NB4 (cell line): ENCODE data around the gene SDCBP2.

Experiments
- DNase-seq: peaks from one replicate; pipeline ENCODE4 v3.0.0; 2010; ENCODE audit warnings: low read depth
- H3K4me3 ChIP-seq: one replicate; pipeline ENCODE4 v1.5.1; 2011; ENCODE audit warnings: mild to moderate bottlenecking, low read depth, low read length, moderate library complexity
- MYC ChIP-seq: IDR thresholded peaks from 2 replicates; pipeline ENCODE4 v1.6.1; 2011; ENCODE audit warnings: low read depth, low read length
- POLR2A ChIP-seq: IDR thresholded peaks from 2 replicates; pipeline ENCODE4 v1.6.1; 2011; ENCODE audit warnings: mild to moderate bottlenecking; ENCODE audit not compliant: insufficient read length; ENCODE audit errors: extremely low read depth
- TF ChIP-seq, protein P1 (sequence below): IDR thresholded peaks from 2 replicates; pipeline ENCODE4 v1.6.1; 2011; ENCODE audit warnings: low read depth, low read length
- TF ChIP-seq, protein P2 (sequence below): IDR thresholded peaks from one replicate; pipeline ENCODE4 v1.5.1; 2012; ENCODE audit warnings: low read depth, low read length

SDCBP2 gene

DNA sequence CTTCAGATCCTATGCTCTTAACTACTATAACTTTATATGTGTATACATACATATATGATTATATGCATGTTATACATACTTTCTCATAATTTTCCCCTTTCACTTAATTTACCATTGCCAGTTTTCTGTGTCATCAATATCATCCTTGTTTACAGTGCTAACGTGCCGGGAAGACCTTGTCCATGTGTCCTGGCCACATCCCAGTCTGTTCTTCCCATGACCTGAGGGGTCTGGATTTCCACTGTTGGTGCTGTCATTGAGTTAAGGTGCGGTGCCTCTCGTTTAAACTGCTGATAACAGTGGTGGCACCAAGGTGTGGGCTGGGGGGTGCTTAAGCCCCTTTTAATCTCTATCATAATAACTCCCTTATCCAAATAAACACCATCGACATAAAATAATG lies 8.5 kb upstream of the SDCBP2 start:
- no peak for DNase-seq
- TF ChIP-seq, protein P1, sequence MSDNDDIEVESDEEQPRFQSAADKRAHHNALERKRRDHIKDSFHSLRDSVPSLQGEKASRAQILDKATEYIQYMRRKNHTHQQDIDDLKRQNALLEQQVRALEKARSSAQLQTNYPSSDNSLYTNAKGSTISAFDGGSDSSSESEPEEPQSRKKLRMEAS, result no peak
- no peak for TF ChIP-seq POLR2A
- TF ChIP-seq MYC, result no peak
- no peak overlapping the region for H3K4me3 ChIP-seq

DNA sequence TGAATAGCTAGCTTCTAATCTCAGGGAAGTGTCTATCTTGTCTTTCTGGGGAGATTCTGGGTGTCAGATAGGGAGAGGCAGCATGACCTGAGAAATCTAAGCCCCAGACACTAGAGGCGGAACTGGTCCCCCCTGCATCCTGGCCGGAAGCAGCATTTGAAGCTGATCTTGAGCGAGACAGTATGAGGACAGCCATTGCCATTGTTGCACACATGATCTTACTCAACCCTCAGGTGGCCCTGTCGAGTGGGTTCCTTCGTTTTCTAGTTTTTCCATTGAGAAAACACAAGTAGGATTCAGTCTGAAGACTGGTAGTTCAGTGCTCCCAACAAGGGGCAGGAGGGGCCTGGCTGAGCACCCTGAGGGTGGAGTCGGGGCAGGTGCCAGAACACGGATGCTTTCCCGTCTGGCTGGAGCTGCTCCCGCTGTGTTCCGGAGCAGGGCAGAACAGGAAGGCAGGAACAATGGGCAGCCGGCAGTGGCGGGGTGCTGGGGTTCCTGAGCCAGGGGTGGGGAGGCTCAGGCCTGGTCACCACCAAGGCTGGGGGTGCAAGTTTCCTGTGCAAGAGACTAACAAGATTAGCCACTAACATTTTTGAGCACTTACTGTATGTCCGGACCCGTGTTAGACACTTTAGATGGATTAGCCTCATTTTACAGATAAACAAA lies 7.9 kb upstream of the SDCBP2 start:
- DNase-seq, result no peak
- TF ChIP-seq, protein P1, result no peak
- TF ChIP-seq MYC (no peak), POLR2A (no peak)
- TF ChIP-seq, protein P2, sequence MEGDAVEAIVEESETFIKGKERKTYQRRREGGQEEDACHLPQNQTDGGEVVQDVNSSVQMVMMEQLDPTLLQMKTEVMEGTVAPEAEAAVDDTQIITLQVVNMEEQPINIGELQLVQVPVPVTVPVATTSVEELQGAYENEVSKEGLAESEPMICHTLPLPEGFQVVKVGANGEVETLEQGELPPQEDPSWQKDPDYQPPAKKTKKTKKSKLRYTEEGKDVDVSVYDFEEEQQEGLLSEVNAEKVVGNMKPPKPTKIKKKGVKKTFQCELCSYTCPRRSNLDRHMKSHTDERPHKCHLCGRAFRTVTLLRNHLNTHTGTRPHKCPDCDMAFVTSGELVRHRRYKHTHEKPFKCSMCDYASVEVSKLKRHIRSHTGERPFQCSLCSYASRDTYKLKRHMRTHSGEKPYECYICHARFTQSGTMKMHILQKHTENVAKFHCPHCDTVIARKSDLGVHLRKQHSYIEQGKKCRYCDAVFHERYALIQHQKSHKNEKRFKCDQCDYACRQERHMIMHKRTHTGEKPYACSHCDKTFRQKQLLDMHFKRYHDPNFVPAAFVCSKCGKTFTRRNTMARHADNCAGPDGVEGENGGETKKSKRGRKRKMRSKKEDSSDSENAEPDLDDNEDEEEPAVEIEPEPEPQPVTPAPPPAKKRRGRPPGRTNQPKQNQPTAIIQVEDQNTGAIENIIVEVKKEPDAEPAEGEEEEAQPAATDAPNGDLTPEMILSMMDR, result no peak
- no peak overlapping the region for H3K4me3 ChIP-seq

DNA sequence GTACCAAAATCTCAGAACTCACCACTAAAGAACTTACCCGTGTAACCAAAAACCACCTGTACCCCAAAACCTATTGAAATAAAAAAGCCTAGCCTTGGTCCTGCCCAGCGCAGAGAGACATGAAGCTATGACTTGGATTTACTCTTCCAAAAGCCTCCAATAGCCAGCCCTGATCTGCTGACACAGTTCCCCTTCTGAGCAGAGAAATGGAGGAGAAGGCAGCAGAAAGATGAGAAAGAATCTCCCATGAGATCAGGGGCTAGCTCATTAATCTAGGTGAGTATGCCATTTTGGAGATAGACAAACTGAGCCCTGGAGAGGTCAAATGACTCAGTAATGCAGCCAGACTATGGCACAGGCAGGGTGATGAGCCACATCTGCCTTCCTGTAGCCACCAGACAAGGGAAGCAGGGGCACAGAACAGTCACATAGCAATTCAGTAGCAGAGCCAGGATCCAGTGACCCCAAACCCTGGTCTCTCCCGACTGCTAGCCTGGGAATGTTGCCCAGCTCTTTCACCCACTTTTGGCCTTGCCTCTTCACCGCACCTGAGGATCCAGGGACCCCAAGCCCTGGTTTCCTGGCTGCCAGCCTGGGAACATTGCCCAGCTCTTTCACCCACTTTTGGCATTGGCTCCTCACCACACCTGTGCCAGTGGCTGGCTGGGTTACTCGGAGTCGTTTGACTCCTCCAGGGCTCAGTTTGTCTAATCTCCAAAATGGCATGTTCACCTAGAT lies 7.2 kb upstream of the SDCBP2 start:
- no peak for TF ChIP-seq MYC
- TF ChIP-seq, protein P1, result no peak
- no peak for TF ChIP-seq POLR2A
- no peak for DNase-seq
- no peak overlapping the region for H3K4me3 ChIP-seq

DNA sequence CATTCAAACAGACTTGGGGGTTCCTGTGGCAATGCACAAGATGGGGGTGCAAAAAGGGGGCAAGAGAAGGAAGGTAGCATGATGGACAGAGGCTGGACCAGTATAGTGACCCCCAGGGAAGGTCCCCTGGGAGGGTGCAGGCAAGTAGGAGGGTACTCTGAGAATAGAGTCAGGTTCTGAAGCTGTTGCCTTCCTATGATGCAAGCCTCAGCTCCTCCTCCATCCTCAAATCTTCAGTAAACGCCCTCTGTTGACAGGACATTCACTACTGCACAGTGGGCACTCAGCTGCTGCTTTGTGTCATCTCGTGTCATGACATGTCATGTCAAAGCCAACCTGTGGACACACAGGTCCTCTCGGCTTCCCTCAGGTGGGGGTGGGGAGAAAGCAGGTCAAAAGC lies 5.8 kb upstream of the SDCBP2 start:
- DNase-seq, result peak; percentile 65
- no peak overlapping the region for H3K4me3 ChIP-seq
- no peak for TF ChIP-seq MYC
- TF ChIP-seq, protein P2, result peak; percentile 45
- no peak for TF ChIP-seq POLR2A
- TF ChIP-seq, protein P1, result no peak

DNA sequence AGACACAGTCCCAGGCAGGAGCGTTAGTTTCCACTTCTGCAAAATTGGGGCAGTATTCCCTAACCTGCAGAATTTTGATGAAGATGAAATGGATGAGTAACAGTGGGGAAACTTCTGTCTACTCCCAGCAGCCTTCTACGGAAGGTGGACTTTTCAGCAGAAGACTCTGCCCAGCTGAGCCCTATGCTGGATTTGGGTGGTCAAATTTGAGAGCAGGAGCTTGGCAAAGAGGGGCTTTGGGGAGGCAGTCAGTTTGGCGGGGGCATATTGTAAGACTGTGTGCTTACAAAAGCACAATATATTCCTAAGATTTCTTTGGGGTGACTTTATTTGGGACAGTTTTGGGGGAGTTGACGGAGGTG lies 5.4 kb upstream of the SDCBP2 start:
- TF ChIP-seq, protein P1, result no peak
- TF ChIP-seq, protein P2, result no peak
- no peak for TF ChIP-seq MYC
- no peak for TF ChIP-seq POLR2A
- no peak for DNase-seq
- no peak overlapping the region for H3K4me3 ChIP-seq

DNA sequence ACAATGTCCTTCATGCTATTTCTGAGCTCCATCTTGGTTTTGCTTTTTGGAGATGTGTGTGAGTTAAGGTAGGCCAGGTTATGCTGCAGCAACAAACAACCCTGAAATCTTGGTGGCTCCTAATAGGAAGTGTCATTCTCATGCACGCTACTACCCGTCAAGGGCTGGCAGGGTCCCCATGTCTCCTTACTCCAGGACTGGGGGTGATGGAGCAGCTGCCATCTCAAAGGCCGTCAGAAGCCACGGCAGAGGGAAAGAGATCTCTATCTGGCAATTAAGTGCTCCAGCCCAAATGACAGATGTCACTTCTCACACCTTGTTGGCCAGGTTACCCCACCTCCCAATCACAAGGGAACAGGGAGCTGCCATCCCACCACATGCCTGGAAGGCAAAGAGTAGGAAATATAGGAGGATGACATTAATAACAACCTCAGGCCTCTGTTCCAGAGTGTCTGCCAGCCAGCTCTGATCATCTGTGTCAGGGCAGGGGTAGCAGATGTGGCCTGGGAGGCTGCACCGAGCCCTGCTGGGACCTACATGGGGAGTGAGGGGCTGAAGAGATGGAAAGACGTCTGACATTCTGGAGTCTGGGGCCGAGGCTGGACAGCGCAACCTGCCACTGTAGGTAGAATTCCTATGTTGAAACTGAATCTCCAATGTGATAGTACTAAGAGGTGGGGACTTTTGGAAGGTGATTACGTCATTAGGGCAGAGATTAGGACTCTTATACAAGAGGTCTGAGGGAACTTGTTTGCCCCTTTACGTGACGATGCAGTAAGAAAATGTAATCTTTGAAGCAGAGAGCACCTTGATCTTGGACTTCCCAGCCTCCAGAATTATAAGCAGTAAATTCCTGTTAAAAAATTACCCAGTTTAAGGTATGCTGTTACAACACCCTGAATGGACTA lies 4.8 kb upstream of the SDCBP2 start:
- no peak for DNase-seq
- no peak overlapping the region for H3K4me3 ChIP-seq
- TF ChIP-seq, protein P1, result no peak
- TF ChIP-seq POLR2A (no peak), MYC (no peak)
- TF ChIP-seq, protein P2, result no peak
